Esophagus muscularis mucosa (tissue), 4 donors: ENCODE results near the gene TLE5. TPM values are rescaled to one million over a fixed set of nuclear protein-coding genes. Genes with fewer than 3 reads are reported as not detected.
A peak's percentile ranks its signal among the peaks of the same experiment; 100 is the strongest.

Source experiments
- DNase-seq: peaks from one replicate; pipeline ENCODE4 v3.0.0-alpha.2; 2017; ENCODE audit errors: extremely low spot score
- H3K27ac ChIP-seq, 4 donors: fragments of 200-600 bp; sonication (generic); replicated peaks in 1 of 4; 1 replicate in 3 of 4; 2 replicates in 1 of 4; pipeline ENCODE4 v1.5.1; 2016 to 2019; ENCODE audit warnings: mild to moderate bottlenecking in 1 of 4
- H3K27me3 ChIP-seq, 4 donors: fragments of 200-600 bp; sonication (generic); one replicate each; pipeline versions ENCODE4 v1.5.1 to v1.6.0; 2016 to 2019
- H3K36me3 ChIP-seq, 4 donors: fragments of 200-600 bp; sonication (generic); one replicate each; pipeline ENCODE4 v1.5.1; 2016 to 2019
- H3K4me1 ChIP-seq, 4 donors: fragments of 200-600 bp; sonication (generic); one replicate each; pipeline ENCODE4 v1.5.1; 2016 to 2019
- H3K4me3 ChIP-seq, 4 donors: fragments of 200-600 bp; sonication (generic); 1 replicate in 2 of 4; 2 replicates in 2 of 4; pipeline ENCODE4 v1.5.1; 2016 to 2019; ENCODE audit warnings: mild to moderate bottlenecking in 4 of 4, moderate library complexity in 1 of 4
- H3K9me3 ChIP-seq, 4 donors: fragments of 200-600 bp; sonication (generic); 1 replicate in 3 of 4; 2 replicates in 1 of 4; pipeline ENCODE4 v1.5.1; 2016 to 2019
- CTCF ChIP-seq, 3 experiments: fragments of 200-600 bp in 2 of 3; fragments of 450-650 bp in 1 of 3; sonication (generic) in 2 of 3; IDR thresholded peaks; one replicate each; pipeline ENCODE4 v1.5.1; 2017 to 2019; ENCODE audit warnings: antibody characterized with exemption in 3 of 3, mild to moderate bottlenecking in 2 of 3, moderate library complexity in 1 of 3
- EP300 ChIP-seq: sonication (generic); formaldehyde crosslinking; IDR thresholded peaks from one replicate; pipeline ENCODE4 v1.6.1; 2017; ENCODE audit warnings: antibody characterized with exemption
- POLR2A ChIP-seq: fragments of 450-650 bp; IDR thresholded peaks from one replicate; pipeline ENCODE4 v1.6.1; 2017; ENCODE audit warnings: antibody characterized with exemption, moderate library complexity, mild to moderate bottlenecking, low read depth
- POLR2AphosphoS5 ChIP-seq, 2 donors: sonication (generic); formaldehyde crosslinking; IDR thresholded peaks; one replicate each; pipeline ENCODE4 v1.6.1; 2017; ENCODE audit warnings: antibody characterized with exemption in 2 of 2
- WGBS: methylation state at CpG from one replicate; pipeline ENCODE4 v1.1.5; 2018; 5-methylcytosine and 5-hydroxymethylcytosine counted together
- intact Hi-C: fragments of 100-400 bp; cut with DNase I; formaldehyde crosslinking; loops from one replicate; pipeline ENCODE4 v1.15.1; 2023
- total RNA-seq, 4 donors: library from RNA; depleted of rRNA; stranded (reverse); fragments of >200 nt; gene quantifications; one replicate each; pipeline versions ENCODE4 v1.1.0 to v1.2.1, GENCODE V29; 2016

Gene TLE5
- total RNA-seq, 4 donors from 2014 or later, result 657 to 947 (median 804) TPM

- peak overlapping the region; percentile 81 to 99 (median 99) for H3K27ac ChIP-seq
- intact Hi-C loops, result loop anchor here (5.0 kb wide), 2 partner anchors 76 to 96 kb away; no protein-coding TSS in a partner anchor
- peak overlapping the region in 1 of 4 donors; percentile 7 for H3K4me3 ChIP-seq
- no peaks in the 10 kb centered on the region for H3K9me3 ChIP-seq
- peaks cover 26 to 76% (median 64%) of the 10 kb centered on the region in 4 donors for H3K36me3 ChIP-seq
- DNase-seq, result no peak
- H3K4me1 ChIP-seq, result peaks cover 63 to 82% (median 77%) of the 10 kb centered on the region in 4 donors
- TF ChIP-seq POLR2AphosphoS5 (IDR thresholded peaks at IDR 0.05) (no peak), POLR2A (no peak), CTCF (IDR thresholded peaks at IDR 0.05) (no peak), EP300 (no peak)
- 73% methylated on average over 20 of the region's 20 CpGs for WGBS
- no peaks in the 10 kb centered on the region for H3K27me3 ChIP-seq
Measured at GRCh38 chr19:3058009-3058820, 4.1 kb downstream of the TLE5 start.

GRCh38 chr19:3057275-3057714 is 5.0 kb downstream of the TLE5 start:
- peak overlapping the region; percentile 81 to 99 (median 99) for H3K27ac ChIP-seq
- peak overlapping the region; percentile 7 to 25 (median 11) for H3K4me3 ChIP-seq
- H3K4me1 ChIP-seq, result peaks cover 57 to 76% (median 70%) of the 10 kb centered on the region in 4 donors

GRCh38 chr19:3056417-3057088 is 5.7 kb downstream of the TLE5 start:
- no peaks in the 10 kb centered on the region for H3K27me3 ChIP-seq
- no peak for DNase-seq
- 58% methylated on average over 10 of the region's 10 CpGs for WGBS
- H3K4me3 ChIP-seq, result peak overlapping the region; percentile 7 to 25 (median 11)
- TF ChIP-seq CTCF (IDR thresholded peaks at IDR 0.05) (no peak), POLR2AphosphoS5 (IDR thresholded peaks at IDR 0.05) (no peak), POLR2A (no peak), EP300 (no peak)
- H3K9me3 ChIP-seq, result no peaks in the 10 kb centered on the region
- H3K27ac ChIP-seq, result peak overlapping the region; percentile 81 to 99 (median 99)
- peaks cover 26 to 79% (median 69%) of the 10 kb centered on the region in 4 donors for H3K36me3 ChIP-seq
- peaks cover 57 to 76% (median 70%) of the 10 kb centered on the region in 4 donors for H3K4me1 ChIP-seq
- intact Hi-C loops, result loop anchor here (5.0 kb wide), 2 partner anchors 74 to 94 kb away; no protein-coding TSS in a partner anchor

More at GRCh38 chr19:3057275-3057714, 5.0 kb downstream of the TLE5 start:
- DNase-seq, result no peak
- H3K27me3 ChIP-seq, result no peaks in the 10 kb centered on the region
- peaks cover 26 to 79% (median 69%) of the 10 kb centered on the region in 4 donors for H3K36me3 ChIP-seq
- no peaks in the 10 kb centered on the region for H3K9me3 ChIP-seq
- WGBS, result 27% methylated on average over 14 of the region's 26 CpGs
- TF ChIP-seq EP300 (no peak), CTCF (IDR thresholded peaks at IDR 0.05) (peak in 2 of 3 experiments; percentile 14 to 27), POLR2AphosphoS5 (IDR thresholded peaks at IDR 0.05) (peak; percentile 76 to 85)
- intact Hi-C loops, result loop anchor here (5.0 kb wide), 2 partner anchors 75 to 95 kb away; no protein-coding TSS in a partner anchor

GRCh38 chr19:3055741-3056416 is 6.4 kb downstream of the TLE5 start:
- Histone ChIP-seq H3K4me1 (peaks cover 55 to 75% (median 66%) of the 10 kb centered on the region in 4 donors), H3K4me3 (no peak overlapping the region), H3K36me3 (peaks cover 26 to 77% (median 69%) of the 10 kb centered on the region in 4 donors), H3K9me3 (no peaks in the 10 kb centered on the region), H3K27ac (peak overlapping the region; percentile 81 to 99 (median 99)), H3K27me3 (no peaks in the 10 kb centered on the region)
- intact Hi-C loops, result loop anchor here (5.0 kb wide), 2 partner anchors 74 to 94 kb away; no protein-coding TSS in a partner anchor
- TF ChIP-seq EP300, result no peak
- TF ChIP-seq POLR2AphosphoS5 (IDR thresholded peaks at IDR 0.05), result no peak
- TF ChIP-seq POLR2A, result no peak
- no peak for TF ChIP-seq CTCF (IDR thresholded peaks at IDR 0.05)
- no peak for DNase-seq
- 52% methylated on average over 21 of the region's 31 CpGs for WGBS
